Loucy (cell line): ENCODE results near the gene PALD1.

Experiments used
- H2AFZ ChIP-seq: fragments of 200-600 bp; sonication (generic); 2 replicates; pipeline ENCODE4 v1.6.0; 2016; ENCODE audit warnings: antibody characterized with exemption, mild to moderate bottlenecking, low read length, moderate library complexity
- H3F3A ChIP-seq: fragments of 200-600 bp; 2 replicates; pipeline ENCODE4 v1.6.0; 2016; ENCODE audit warnings: antibody characterized with exemption, low read depth, mild to moderate bottlenecking
- H3K27me3 ChIP-seq: fragments of 200-600 bp; sonication (generic); 2 replicates; pipeline ENCODE4 v1.6.1; 2014; ENCODE audit warnings: low read length, mild to moderate bottlenecking; ENCODE audit not compliant: insufficient read depth, poor library complexity, severe bottlenecking
- H3K36me3 ChIP-seq: fragments of 200-600 bp; sonication (generic); 2 replicates; pipeline ENCODE4 v1.6.1; 2016; ENCODE audit warnings: low read length; ENCODE audit not compliant: insufficient read depth
- H3K4me1 ChIP-seq: fragments of 200-600 bp; sonication (generic); 2 replicates; pipeline ENCODE4 v1.5.1; 2014; ENCODE audit warnings: low read length, mild to moderate bottlenecking; ENCODE audit not compliant: insufficient read depth, poor library complexity, severe bottlenecking
- H3K4me2 ChIP-seq: fragments of 200-600 bp; sonication (generic); 2 replicates; pipeline ENCODE4 v1.6.0; 2014; ENCODE audit warnings: antibody characterized with exemption, low read length, low read depth, mild to moderate bottlenecking; ENCODE audit not compliant: poor library complexity, severe bottlenecking
- H3K4me3 ChIP-seq: fragments of 200-600 bp; sonication (generic); 2 replicates; pipeline ENCODE4 v1.5.1; 2014; ENCODE audit warnings: low read length, mild to moderate bottlenecking, mixed read lengths; ENCODE audit not compliant: poor library complexity, severe bottlenecking
- H3K79me2 ChIP-seq: fragments of 200-600 bp; sonication (generic); 2 replicates; pipeline ENCODE4 v1.6.1; 2014; ENCODE audit warnings: low read length; ENCODE audit not compliant: insufficient read depth
- H3K9ac ChIP-seq: fragments of 200-600 bp; sonication (generic); 2 replicates; pipeline ENCODE4 v1.6.0; 2014; ENCODE audit warnings: mild to moderate bottlenecking, low read depth, low read length, moderate library complexity; ENCODE audit not compliant: poor library complexity, severe bottlenecking
- H3K9me2 ChIP-seq: fragments of 200-600 bp; sonication (generic); replicated peaks from 2 replicates; pipeline ENCODE4 v1.6.1; 2016; ENCODE audit warnings: low read depth, low read length, mixed read lengths
- H3K9me3 ChIP-seq: fragments of 200-600 bp; sonication (generic); 2 replicates; pipeline ENCODE4 v1.6.1; 2014; ENCODE audit warnings: mild to moderate bottlenecking, antibody characterized with exemption, low read length, low read depth; ENCODE audit not compliant: insufficient read depth
- H4K20me1 ChIP-seq: fragments of 200-600 bp; sonication (generic); 2 replicates; pipeline ENCODE4 v1.6.0; 2014; ENCODE audit warnings: antibody characterized with exemption, low read length, mild to moderate bottlenecking; ENCODE audit not compliant: insufficient read depth, poor library complexity, severe bottlenecking
- EZH2phosphoT487 ChIP-seq: fragments of 200-600 bp; IDR thresholded peaks from 2 replicates; pipeline ENCODE4 v1.6.1; 2018; ENCODE audit warnings: antibody characterized with exemption, mild to moderate bottlenecking, moderate library complexity, borderline replicate concordance
- TF ChIP-seq, protein P1 (sequence below): fragments of 200-600 bp; sonication (generic); conservative IDR thresholded peaks from 2 replicates; pipeline ENCODE4 v1.5.1; 2014; ENCODE audit warnings: mild to moderate bottlenecking, antibody characterized with exemption, low read length

Gene PALD1

DNA sequence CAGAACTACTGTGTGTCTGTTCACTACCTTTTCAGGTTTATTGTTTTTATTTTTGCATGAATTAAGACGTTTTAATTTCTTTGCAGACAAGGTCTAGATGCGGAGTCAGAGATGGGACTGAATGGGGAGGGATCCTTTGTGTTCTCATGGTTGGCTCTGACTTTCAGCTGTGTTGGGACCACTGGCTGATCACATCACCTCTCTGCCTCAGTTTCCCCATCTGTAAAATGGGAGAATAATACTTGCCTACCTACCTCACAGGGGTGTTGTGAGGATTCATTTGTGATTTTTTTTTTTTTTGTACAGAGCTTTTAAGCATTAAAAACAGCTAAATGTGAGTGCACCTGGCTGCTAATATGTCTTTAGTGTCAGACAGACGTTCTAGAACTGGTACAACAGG lies 89.5 kb downstream of the PALD1 start:
- Histone ChIP-seq H3K4me2 (no peak overlapping the region), H3K9me3 (no peaks in the 10 kb centered on the region), H3K27me3 (no peaks in the 10 kb centered on the region), H3K9ac (no peak overlapping the region), H3K79me2 (no peaks in the 10 kb centered on the region), H3K9me2 (no peaks in the 10 kb centered on the region), H2AFZ (no peak overlapping the region), H3K4me3 (no peak overlapping the region), H3K4me1 (peaks cover 55% of the 10 kb centered on the region), H4K20me1 (no peaks in the 10 kb centered on the region), H3K36me3 (no peaks in the 10 kb centered on the region), H3F3A (no peaks in the 10 kb centered on the region)
- no peak for TF ChIP-seq EZH2phosphoT487
- TF ChIP-seq, protein P1, sequence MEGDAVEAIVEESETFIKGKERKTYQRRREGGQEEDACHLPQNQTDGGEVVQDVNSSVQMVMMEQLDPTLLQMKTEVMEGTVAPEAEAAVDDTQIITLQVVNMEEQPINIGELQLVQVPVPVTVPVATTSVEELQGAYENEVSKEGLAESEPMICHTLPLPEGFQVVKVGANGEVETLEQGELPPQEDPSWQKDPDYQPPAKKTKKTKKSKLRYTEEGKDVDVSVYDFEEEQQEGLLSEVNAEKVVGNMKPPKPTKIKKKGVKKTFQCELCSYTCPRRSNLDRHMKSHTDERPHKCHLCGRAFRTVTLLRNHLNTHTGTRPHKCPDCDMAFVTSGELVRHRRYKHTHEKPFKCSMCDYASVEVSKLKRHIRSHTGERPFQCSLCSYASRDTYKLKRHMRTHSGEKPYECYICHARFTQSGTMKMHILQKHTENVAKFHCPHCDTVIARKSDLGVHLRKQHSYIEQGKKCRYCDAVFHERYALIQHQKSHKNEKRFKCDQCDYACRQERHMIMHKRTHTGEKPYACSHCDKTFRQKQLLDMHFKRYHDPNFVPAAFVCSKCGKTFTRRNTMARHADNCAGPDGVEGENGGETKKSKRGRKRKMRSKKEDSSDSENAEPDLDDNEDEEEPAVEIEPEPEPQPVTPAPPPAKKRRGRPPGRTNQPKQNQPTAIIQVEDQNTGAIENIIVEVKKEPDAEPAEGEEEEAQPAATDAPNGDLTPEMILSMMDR: no peak

- peak overlapping the region; percentile 25 for H3K4me2 ChIP-seq
- H3K27me3 ChIP-seq: no peaks in the 10 kb centered on the region
- H3K36me3 ChIP-seq: no peaks in the 10 kb centered on the region
- H2AFZ ChIP-seq: no peak overlapping the region
- H3K9ac ChIP-seq: no peak overlapping the region
- H3K9me3 ChIP-seq: no peaks in the 10 kb centered on the region
- no peaks in the 10 kb centered on the region for H3K79me2 ChIP-seq
- no peak overlapping the region for H3K4me3 ChIP-seq
- TF ChIP-seq, protein P1: no peak
- TF ChIP-seq EZH2phosphoT487: no peak
- H3K4me1 ChIP-seq: peaks cover 55% of the 10 kb centered on the region
- no peaks in the 10 kb centered on the region for H4K20me1 ChIP-seq
- H3F3A ChIP-seq: no peaks in the 10 kb centered on the region
- H3K9me2 ChIP-seq: no peaks in the 10 kb centered on the region
Observed at GRCh38 chr10:70568781-70569495, 90.4 kb downstream of the PALD1 start.

DNA sequence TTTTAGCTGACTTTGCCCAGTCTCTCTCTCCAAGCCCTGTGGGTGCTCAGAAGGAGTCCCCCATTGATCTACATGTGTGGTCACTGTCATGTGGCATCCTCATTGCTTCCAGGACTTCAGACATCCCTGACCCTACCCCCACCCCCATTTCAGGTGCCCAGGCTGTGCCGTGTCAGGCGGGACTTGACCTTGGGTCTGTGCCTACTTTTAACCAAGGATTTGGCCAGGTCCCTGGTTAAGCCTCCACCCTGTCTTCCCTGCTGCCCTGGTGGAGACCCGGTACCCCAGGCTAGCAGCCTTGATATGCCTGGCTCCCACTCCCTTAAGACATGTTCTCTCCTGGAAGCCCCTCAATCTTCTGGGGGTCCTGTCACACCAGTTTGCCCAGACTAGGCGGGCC lies 92.7 kb downstream of the PALD1 start:
- no peaks in the 10 kb centered on the region for H3K79me2 ChIP-seq
- H3K9ac ChIP-seq: no peak overlapping the region
- no peaks in the 10 kb centered on the region for H3K9me2 ChIP-seq
- no peaks in the 10 kb centered on the region for H3K36me3 ChIP-seq
- H3K4me1 ChIP-seq: peaks cover 50% of the 10 kb centered on the region
- no peak overlapping the region for H3K4me2 ChIP-seq
- H3K27me3 ChIP-seq: no peaks in the 10 kb centered on the region
- no peak overlapping the region for H3K4me3 ChIP-seq
- no peak for TF ChIP-seq EZH2phosphoT487
- TF ChIP-seq, protein P1: no peak
- H3F3A ChIP-seq: peaks cover 5% of the 10 kb centered on the region; the same call in 1 of the 2 replicates
- no peaks in the 10 kb centered on the region for H4K20me1 ChIP-seq
- no peak overlapping the region for H2AFZ ChIP-seq
- no peaks in the 10 kb centered on the region for H3K9me3 ChIP-seq
